Erythroblast (primary cell): ENCODE data around the gene PAQR8.

Experiments
- GATA1 ChIP-seq: IDR thresholded peaks from 2 replicates; pipeline ENCODE4 v1.6.1; 2011; ENCODE audit warnings: low read depth, mild to moderate bottlenecking, control low read depth, low read length, moderate library complexity
- POLR2A ChIP-seq: IDR thresholded peaks from 2 replicates; pipeline ENCODE4 v1.6.1; 2011; ENCODE audit warnings: mild to moderate bottlenecking, low read length

GRCh38 chr6:52390361-52390727 is 28.4 kb downstream of the PAQR8 start:
- no peak for TF ChIP-seq POLR2A
- TF ChIP-seq GATA1 = no peak
